Measurements from ENCODE around the gene AQP12A. TPM values are rescaled to one million over a fixed set of nuclear protein-coding genes. Genes with fewer than 3 reads are reported as not detected.

Gene AQP12A
- total RNA-seq, 4 donors from 2014 or later, result not detected

GRCh38 chr2:240685771-240686371 is 5.8 kb upstream of the AQP12A start:
- TF ChIP-seq POLR2A (IDR thresholded peaks at IDR 0.05) (no peak), CTCF (IDR thresholded peaks at IDR 0.05) (no peak)

GRCh38 chr2:240686460-240686859 is 5.2 kb upstream of the AQP12A start:
- Histone ChIP-seq H3K4me1 (no peaks in the 10 kb centered on the region), H3K36me3 (no peaks in the 10 kb centered on the region), H3K27me3 (no peaks in the 10 kb centered on the region), H3K27ac (no peak overlapping the region), H3K9me3 (no peaks in the 10 kb centered on the region), H3K4me3 (no peak overlapping the region)
- intact Hi-C loops (cut with DNase I; ENCODE audit: low total_unique reads), result no loop called here
- TF ChIP-seq CTCF (IDR thresholded peaks at IDR 0.05), result no peak
- no peak for TF ChIP-seq POLR2A (IDR thresholded peaks at IDR 0.05)
- no peak for DNase-seq

More at GRCh38 chr2:240685771-240686371, 5.8 kb upstream of the AQP12A start:
- no peaks in the 10 kb centered on the region for H3K4me1 ChIP-seq
- no peak for DNase-seq
- no peaks in the 10 kb centered on the region for H3K27me3 ChIP-seq
- intact Hi-C loops (cut with DNase I; ENCODE audit: low total_unique reads), result no loop called here
- H3K27ac ChIP-seq, result no peak overlapping the region
- no peaks in the 10 kb centered on the region for H3K9me3 ChIP-seq
- no peaks in the 10 kb centered on the region for H3K36me3 ChIP-seq
- no peak overlapping the region for H3K4me3 ChIP-seq

GRCh38 chr2:240687045-240687740 is 4.5 kb upstream of the AQP12A start:
- Histone ChIP-seq H3K27me3 (no peaks in the 10 kb centered on the region), H3K36me3 (no peaks in the 10 kb centered on the region), H3K27ac (no peak overlapping the region), H3K9me3 (no peaks in the 10 kb centered on the region), H3K4me1 (no peaks in the 10 kb centered on the region), H3K4me3 (no peak overlapping the region)
- TF ChIP-seq CTCF (IDR thresholded peaks at IDR 0.05) (no peak), POLR2A (IDR thresholded peaks at IDR 0.05) (no peak)
- intact Hi-C loops (cut with DNase I; ENCODE audit: low total_unique reads), result no loop called here
- no peak for DNase-seq

- no peaks in the 10 kb centered on the region for H3K36me3 ChIP-seq
- H3K4me3 ChIP-seq, result no peak overlapping the region
- H3K4me1 ChIP-seq, result no peaks in the 10 kb centered on the region
- no peaks in the 10 kb centered on the region for H3K27me3 ChIP-seq
- H3K9me3 ChIP-seq, result no peaks in the 10 kb centered on the region
- H3K27ac ChIP-seq, result no peak overlapping the region
- no peak for DNase-seq
- intact Hi-C loops (cut with DNase I; ENCODE audit: low total_unique reads), result no loop called here
- TF ChIP-seq CTCF (IDR thresholded peaks at IDR 0.05) (no peak), POLR2A (IDR thresholded peaks at IDR 0.05) (no peak)
Measured at GRCh38 chr2:240687741-240688552, 3.7 kb upstream of the AQP12A start.

GRCh38 chr2:240688553-240688919 is 3.1 kb upstream of the AQP12A start:
- no peaks in the 10 kb centered on the region for H3K9me3 ChIP-seq
- no peaks in the 10 kb centered on the region for H3K4me1 ChIP-seq
- no peak for TF ChIP-seq POLR2A (IDR thresholded peaks at IDR 0.05)
- TF ChIP-seq CTCF (IDR thresholded peaks at IDR 0.05), result no peak
- intact Hi-C loops (cut with DNase I; ENCODE audit: low total_unique reads), result no loop called here
- no peaks in the 10 kb centered on the region for H3K36me3 ChIP-seq
- H3K27me3 ChIP-seq, result no peaks in the 10 kb centered on the region
- no peak for DNase-seq
- no peak overlapping the region for H3K4me3 ChIP-seq
- no peak overlapping the region for H3K27ac ChIP-seq

Data from uterus (tissue), 4 donors.